NCI-H1436 treated with DMSO at 0.1 percent for 48 hours (cell line): ENCODE results near the gene SPN.
"Not testable (repeated sequence)": the region's sequence is repeated elsewhere in the genome, so short reads cannot be mapped to it uniquely, and the experiment has no call there.

Source experiments
- DNase-seq: peaks from one replicate; lab custom pipeline; 2025; lab: John Stamatoyannopoulos, UW

Gene SPN, protein sequence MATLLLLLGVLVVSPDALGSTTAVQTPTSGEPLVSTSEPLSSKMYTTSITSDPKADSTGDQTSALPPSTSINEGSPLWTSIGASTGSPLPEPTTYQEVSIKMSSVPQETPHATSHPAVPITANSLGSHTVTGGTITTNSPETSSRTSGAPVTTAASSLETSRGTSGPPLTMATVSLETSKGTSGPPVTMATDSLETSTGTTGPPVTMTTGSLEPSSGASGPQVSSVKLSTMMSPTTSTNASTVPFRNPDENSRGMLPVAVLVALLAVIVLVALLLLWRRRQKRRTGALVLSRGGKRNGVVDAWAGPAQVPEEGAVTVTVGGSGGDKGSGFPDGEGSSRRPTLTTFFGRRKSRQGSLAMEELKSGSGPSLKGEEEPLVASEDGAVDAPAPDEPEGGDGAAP

DNA sequence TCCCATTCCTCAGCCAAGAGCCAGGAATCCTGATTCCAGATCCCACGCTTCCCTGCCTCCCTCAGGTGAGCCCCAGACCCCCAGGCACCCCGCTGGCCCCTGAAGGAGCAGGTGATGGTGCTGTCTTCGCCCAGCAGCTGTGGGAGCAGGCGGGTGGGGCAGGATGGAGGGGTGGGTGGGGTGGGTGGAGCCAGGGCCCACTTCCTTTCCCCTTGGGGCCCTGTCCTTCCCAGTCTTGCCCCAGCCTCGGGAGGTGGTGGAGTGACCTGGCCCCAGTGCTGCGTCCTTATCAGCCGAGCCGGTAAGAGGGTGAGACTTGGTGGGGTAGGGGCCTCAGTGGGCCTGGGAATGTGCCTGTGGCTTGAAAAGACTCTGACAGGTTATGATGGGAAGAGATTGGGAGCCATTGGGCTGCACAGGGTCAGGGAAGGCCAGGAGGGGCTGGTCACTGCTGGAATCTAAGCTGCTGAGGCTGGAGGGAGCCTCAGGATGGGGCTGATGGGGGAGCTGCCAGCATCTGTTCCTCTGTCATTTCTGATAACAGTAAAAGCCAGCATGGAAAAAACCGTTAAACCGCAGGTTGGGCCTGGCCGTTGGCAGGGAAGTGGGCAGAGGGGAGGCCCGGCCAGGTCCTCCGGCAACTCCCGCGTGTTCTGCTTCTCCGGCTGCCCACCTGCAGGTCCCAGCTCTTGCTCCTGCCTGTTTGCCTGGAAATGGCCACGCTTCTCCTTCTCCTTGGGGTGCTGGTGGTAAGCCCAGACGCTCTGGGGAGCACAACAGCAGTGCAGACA lies at the start of gene SPN:
SPN (plus strand) TSS at position 232 of the 791 bp plus-strand sequence; CDS start at position 714, 482 bp downstream.
- no peak for DNase-seq

DNA sequence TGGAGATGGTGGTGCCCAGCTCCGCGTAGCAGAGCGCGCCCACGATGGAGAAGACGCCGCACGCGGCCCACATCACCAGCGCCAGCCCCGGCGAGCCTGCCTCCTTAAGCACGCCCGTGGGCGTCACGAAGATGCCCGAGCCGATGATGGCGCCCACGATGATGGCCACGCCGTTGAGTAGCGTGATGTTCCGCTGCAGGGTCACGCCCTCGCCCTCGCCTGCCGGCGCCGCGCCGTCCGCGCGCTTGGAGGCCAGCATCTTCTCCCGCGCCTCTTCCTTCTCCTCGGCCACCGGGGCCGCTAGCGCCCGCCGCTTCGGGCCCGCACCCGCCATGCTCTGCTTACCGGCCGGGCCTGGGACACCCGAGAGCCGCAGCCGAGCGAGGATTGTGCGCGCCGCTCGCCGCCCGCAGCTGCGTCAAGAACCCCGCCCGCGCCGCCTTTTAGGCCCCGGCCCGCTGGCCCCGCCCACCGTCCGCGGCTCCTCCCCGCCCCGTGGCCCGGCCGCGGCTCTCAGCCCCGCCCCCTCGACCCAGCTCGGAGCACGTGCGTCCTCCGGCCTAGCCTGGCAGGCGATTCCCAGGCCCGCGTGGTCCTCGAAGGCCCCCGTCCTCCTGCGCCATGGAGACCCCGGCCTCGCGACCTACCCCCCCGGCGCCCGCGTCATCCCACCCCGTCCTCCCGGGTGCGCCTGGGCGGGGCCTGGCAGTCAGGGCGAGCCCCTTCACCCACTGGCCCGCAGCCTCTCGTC lies 49.6 kb upstream of the SPN start:
- not testable (repeated sequence) for DNase-seq

DNA sequence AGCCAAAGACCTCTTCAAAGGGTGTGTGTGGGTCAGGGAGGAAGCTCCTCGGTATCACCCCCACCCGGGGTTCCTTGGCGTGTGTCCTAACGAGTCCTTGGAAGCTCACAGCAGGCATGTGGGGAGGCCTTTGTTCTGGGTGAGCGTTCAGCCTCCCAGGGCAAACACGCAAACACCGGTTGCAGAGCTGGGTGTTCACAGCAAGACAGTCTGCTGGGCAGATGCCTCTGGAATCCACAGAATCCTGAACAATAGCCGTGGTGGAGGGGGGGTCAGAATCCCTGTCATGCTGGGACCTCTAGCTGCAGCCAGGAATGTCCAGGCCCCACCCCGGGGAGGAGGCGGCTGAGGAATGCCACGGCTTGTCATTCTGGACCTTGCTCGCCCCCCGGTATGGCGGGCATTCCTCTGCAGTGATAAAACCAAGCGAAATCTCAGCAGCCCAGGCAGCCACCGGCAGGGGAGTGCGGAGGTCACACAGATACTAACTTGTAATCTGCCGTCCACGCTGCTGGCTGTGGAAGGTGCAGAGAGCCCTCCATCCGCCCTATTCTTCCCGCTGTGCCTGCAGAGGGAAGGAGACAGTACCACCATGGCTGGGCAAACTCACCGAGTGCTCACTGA lies 48.2 kb upstream of the SPN start:
- not testable (repeated sequence) for DNase-seq

DNA sequence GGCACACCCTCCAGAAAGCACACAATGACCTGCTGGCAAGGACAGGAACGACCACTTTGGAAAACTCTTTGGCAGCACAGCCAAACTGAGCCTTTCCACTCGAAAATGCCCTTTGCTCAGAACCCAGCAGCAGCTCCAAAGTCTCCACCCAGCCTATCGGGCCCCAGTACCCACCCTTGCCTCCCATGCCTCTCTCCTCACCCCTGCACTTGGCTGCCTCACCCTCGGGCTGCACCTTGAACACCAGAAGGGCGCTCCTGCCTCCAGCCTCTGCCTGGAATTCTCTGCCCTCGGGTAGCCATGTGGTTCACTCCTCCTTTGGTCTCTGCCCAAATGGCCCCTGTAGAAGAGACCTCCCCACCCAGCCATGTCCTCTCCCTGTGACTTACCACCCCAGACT lies 46.9 kb upstream of the SPN start:
- DNase-seq, result not testable (repeated sequence)

DNA sequence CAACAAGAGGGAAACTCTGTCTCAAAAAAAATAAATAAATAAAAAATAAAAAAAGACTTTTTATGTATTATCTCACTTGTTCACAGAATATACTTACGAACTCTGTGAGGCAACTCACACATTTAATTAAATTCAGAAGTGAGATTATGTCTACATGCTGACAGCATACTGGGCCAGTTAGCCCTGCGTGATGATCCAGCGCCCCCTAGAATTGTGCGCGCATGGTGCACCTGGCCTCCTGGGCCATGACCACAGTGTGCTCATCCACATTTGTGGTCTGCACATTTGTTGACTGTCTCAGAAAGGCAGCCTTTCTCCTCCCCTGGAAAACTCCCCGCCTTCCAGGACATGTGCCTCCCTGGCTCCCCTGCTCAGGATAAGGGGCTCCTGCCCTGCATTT lies 42.5 kb upstream of the SPN start:
- not testable (repeated sequence) for DNase-seq

DNA sequence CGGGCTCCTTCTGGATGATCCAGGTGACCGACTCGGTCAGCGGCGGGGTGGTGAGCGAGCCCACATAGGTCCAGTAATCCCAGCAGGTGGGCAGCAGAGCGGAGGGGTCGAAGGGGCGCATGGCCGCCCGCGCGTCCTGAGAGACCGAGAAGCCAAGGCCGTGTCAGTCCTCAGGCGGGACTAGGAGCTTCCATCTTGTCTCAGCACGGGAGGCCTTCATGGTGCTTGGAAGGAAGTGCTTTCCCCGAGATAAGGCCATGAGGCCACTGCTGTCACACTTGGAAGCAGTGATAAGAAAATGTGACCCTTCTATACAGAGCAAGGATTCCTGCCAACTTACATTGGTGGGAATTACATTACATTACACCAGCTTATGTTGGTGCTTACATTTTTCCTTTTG lies 40.3 kb upstream of the SPN start:
- not testable (repeated sequence) for DNase-seq

DNA sequence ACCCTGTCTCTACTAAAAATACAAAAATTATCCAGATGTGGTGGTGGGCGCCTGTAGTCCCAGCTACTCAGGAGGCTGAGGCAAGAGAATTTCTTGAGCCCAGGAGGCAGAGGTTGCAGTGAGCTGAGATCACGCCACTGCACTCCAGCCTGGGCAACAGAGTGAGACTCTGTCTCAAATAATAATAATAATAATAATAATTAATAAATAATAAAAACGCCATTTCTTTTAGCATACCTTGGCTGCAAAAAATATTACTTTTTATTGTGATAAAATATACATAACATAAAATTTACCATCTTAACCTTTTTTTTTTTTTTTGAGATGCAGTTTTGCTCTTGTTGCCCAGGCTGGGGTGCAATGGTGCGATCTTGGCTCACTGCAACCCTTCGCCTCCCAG lies 39.8 kb upstream of the SPN start:
- DNase-seq, result not testable (repeated sequence)

DNA sequence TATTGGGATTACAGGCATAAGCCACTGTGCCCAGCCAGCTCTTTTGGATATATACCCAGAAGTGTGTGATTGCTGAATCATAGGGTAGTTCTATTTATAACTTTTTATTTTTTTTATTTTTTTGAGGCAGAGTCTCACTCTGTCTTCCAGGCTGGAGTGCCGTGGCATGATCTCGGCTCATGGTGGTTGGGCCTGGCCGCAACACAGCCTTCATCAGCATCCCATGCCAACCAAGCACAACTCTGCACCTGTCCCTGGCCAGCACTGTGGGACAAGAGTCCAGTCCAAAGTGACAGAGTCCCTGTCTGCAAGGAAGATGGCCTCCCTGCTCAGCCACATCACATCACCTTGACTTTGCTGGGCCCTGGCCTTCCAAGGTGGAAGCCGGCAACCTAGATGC lies 37.9 kb upstream of the SPN start:
- DNase-seq, result not testable (repeated sequence)

DNA sequence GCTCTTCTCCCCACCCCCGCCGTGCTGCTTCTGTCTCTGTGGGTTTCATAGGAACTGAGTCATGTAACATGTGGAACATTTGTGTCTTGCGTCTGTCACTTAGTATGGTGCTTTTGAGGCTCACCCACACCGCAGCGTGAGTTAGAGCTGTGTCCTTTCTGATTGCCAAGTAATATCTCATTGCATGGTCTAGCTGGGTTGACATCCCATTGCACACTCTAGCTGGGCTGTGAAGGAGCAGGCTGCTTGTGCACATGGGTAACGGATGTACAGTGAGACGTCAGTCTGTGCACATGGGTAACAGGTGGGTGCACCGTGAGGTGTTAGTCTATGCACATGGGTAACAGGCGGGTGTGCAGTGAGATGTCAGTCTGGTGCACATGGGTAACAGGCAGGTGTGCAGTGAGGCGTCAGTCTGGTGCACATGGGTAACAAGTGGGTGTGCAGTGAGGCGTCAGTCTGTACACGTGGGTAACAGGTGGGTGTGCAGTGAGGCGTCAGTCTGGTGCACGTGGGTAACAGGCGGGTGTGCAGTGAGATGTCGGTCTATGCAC lies 36.2 kb upstream of the SPN start:
- not testable (repeated sequence) for DNase-seq

DNA sequence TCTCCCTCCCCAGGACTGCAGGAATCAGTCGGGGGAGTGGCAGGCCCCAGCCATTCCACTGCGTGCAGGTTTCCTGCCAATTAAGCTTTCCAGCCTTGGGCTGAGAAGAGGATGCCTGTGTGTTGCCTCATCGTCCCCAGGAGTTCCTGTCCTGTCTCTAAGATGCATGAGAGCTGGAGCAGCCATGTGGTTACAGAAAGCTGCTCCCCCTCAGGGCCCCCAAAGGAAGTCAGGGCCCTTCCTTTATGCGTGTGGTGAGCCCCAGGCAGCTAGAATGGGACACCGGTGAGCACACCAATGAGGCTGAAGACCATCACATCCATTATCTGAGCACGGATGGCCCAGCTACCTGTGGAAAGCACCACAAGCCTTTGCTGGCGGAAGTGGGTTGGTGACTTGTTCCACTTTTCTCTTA lies 35.4 kb upstream of the SPN start:
- not testable (repeated sequence) for DNase-seq

DNA sequence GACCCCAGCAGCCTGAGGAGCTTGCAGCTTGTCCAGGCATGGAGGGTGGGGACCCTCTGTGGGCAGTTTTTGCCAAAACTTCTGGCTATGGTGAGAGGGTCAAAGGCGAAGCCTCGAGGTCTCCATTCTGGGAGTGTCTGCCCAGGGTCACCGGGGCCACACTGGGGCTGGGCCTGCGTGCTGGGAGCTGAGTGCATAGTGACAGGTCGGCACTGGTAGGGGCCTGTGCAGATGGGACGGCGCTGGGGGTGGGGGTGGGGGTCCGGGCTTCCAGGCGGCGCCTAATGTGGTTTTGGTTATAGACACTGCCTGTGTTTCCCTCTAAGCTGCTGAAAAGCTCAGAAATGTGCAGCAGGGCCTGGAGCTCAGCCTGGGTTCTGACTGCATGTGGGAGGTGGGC lies 34.3 kb upstream of the SPN start:
- not testable (repeated sequence) for DNase-seq

DNA sequence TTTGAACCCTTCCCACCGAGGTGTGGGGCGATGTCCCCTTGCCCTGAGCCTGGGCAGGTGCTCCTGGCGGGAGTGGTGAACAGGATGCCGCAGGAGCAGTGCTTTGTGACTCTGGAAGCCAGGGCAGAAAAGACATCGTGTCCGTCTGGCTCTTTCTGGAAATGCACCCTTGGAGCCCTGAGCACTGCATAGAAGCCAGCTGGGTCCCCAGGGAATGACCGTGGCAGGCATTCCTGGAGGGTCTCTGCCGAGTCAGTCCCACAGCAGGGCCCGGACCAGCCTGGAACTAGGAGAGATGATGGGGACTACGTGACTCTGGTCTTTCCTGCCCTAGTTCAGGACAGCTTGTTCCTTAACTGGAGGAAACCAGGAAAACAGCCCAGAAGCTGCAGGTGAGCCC lies 33.7 kb upstream of the SPN start:
- not testable (repeated sequence) for DNase-seq

DNA sequence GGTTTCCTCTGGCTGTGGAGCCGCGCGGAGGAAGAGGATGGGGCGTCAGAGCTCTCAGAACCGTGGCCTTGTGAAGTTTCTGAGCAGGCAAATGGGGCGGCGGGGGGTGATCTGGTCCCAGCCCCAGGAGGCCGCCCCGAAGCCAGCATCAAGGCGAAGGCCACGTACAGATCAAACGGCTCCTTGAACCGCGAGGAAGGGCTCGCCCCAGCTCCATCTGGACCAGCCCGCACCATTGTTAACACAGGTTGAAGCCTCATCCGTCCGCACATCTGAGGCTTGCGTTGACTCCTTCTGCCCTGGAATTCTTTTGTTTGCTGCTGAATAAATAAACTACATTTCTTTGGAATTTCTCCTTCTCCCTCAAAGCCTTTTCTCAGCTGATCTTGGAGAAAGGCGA lies 31.4 kb upstream of the SPN start:
- not testable (repeated sequence) for DNase-seq

DNA sequence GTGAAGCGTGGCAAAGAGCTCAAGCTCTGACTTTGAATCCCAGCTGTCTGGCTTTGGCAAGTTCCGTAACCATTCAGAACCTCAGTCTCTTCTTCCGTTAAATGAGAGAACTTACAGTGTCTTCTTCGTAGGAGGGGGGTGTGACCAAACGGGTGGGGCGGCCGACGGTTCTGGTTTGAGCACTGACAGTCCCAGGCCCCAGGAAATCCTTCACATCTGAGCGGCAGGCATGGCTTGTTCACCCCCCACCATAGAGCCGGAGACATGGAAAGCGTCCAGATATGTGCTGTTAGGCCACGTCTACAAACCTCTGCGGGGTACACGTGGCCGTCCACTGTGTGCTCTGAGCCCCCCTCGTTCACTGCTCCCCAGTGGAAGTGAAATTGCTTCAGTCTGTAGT lies 27.1 kb upstream of the SPN start:
- not testable (repeated sequence) for DNase-seq

DNA sequence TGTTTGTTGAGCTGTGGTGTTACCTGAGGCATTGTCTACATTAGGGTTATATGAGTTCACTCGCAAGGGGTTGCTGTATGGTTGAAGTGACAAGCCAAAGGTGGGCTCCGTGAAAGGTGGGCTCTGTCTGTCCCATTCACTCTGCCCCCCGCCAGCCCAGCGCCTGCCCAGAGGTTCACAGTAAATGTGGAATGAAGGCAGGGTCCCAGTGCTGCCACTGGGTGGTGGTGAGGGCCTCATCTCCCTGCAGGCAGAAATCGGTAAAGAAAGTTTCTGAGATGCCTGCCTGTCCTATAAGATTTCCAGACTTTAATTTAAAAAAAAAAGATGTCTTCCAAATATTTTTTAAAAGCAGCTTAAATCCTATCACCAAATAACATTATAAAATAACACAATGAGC lies 26.7 kb upstream of the SPN start:
- not testable (repeated sequence) for DNase-seq

DNA sequence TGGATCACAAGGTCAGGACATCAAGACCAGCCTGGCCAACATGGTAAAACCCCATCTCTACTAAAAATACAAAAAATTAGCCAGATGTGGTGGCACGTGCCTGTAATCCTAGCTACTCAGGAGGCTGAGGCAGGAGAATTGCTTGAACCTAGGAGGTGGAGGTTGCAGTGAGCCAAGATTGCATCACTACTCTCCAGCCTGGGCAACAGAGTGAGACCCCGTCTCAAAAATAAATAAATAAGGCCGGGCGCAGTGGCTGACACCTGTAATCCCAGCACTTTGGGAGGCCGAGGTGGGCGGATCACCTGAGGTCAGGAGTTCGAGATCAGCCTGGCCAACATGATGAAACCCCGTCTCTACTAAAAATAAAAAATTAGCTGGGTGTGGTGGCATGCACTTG lies 24.3 kb upstream of the SPN start:
- DNase-seq, result not testable (repeated sequence)

DNA sequence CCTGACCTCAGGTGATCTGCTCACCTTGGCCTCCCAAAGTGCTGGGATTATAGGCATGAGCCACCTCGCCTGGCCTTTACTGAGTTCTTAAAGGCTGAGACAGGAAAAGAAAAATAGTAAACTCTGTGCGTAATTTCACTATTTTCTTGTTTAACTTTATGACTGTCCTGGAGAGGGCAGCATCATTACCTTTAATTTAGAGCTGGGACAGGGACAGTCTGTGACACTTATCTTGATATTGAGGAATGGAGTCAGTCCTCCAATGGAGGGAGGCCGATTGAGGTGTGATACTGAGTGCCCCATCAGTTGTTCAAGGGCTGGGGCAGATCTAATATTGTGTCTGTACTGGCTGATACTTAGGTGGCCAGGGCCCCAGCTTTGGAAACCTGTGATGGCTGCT lies 21.5 kb upstream of the SPN start:
- DNase-seq, result no peak

DNA sequence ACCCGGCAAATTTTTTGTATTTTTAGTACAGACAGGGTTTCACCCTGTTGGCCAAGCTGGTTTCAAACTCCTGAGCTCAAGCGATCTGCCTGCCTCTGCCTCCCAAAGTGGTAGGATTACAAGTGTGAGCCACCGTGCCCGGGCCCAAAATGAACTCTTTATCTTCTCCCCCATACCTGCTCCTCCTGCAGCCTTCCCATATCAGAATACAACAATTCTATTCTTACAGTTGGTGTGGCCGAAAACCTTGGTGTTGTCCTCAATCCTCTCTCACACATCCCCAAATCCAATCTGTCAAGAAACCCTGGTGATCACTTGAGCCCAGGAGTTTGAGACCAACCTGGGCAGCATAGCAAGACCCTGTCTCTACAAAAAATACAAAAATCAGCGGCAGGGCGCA lies 19.5 kb upstream of the SPN start:
- no peak for DNase-seq

DNA sequence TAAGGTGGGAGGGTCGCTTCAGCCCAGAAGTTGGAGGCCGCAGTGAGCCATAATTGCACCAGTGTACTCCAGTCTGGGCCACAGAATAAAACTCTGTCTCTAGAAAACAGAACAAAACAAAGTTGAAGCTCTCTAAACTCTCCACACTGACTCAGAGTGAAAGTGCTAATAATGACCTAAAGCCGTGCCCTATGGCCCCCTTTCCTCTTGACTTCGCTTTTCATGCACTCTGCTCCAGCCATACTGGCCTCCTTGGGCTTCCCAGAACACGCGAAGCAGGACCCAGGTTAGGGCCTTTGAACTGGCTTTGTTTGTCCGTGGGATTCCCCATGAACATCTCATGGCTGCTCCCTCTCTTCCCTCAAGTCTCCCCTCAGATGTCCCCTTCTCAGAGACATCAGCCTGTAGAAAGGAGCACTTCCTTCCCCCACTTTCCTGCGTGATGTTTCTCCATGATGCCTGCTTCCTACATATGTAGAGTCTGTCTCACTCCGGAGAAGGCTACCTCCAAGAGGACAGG lies 18.6 kb upstream of the SPN start:
- DNase-seq, result no peak

DNA sequence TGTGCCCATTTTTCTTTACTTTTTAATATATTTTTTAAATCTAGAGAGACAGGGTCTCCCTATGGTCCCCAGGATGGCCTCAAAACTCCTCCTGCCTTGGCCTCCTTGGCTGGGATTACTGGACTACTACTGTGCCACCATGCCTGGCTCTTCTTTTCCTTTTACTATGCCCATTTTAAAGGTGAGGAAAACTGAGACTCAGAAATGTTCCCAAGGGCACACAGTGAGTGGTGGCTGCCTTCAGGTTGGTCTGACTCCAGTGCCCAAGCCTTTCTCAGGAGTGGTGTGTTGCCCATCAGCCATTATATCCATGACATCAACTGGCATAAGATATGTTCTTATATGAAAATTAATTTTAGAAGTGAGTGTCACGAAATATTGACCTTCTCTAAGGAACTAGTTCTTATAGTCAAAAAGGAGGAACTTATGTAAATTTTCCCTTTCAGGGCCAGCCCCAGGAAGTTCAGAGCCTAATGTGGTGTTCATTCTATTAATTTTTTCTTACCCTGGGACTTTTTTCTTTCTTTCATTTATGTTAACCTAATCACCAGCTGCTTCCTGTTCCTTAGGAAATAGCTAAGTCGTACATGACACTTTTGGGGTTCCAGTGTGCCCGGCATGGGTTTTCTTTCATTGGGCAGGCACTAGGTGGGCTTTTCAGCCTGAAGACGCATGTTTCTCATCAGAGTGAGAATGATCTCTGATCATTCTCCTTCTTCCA lies 17.9 kb upstream of the SPN start:
- DNase-seq, result no peak

DNA sequence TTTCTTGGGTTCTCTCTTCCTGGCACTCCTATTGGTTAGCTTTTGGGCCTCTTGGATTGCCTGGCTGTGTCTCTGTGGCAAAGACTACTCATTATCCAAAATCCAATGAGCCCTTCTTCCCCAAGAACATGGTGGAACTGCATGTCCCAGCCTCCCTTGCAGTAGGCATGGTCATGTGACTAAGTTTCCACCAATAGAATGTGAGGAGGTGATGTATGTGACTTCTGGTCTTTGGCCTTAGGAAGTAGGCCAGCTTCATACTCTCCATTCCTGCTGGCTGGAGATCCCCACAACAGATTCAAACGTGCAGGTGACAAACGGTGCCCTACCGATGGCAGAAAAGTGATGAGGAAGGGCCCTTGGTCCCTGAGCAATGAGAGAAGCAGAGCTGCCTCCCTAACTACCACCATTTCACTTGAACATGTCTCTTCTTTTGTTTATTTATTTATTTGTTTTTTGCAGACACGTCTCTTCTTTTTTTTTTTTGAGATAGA lies 17.3 kb upstream of the SPN start:
- DNase-seq, result no peak
